Skeletal muscle cell (primary cell): ENCODE measurements around the gene AFAP1.

ENCODE experiments used
- DNase-seq: peaks from one replicate; pipeline ENCODE4 v3.0.0-alpha.2; 2010; ENCODE audit warnings: low read depth
- H3K4me3 ChIP-seq: 2 replicates; pipeline ENCODE4 v1.5.1; 2011; ENCODE audit warnings: low read depth, mild to moderate bottlenecking, control low read depth, low read length, moderate library complexity

Gene AFAP1

DNA sequence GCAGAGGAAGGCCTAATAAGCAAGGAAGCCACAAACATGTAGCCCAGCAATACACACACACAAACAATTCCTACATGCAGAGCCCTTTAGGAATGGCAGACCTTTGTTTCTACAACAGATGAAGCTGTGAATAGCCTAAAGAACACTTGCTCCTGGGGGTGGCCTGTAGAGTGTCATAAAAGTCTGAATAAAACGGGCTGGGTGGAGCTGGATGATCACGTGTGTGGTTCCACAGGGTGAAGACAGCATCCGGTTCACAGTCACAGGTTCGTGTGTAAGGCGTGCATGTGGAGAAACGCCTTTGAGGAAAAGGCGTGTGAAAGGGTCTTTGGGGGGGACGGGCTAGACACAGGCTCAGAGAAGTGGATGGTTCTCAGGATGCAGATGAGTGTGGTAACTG, 156.1 kb downstream of the AFAP1 start:
- no peak overlapping the region for H3K4me3 ChIP-seq
- no peak for DNase-seq

DNA sequence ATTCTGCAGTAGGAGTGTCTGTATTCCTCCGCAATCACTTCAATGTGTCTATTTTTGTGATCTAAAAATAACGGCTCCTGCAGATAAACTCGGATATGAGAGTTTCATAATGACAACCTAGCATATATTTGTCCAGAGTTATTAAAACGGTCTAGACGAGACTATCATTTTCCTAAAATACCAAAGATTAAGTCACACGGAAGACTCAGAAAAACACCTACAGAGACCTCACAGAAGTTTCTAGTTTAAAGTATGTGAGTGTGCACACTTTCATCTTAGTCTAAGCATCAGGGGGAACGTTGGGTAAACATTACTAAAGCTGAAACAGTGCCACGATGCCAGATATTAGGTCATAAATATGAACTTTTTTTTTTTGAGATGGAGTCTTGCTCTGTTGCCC, 156.9 kb downstream of the AFAP1 start:
- no peak overlapping the region for H3K4me3 ChIP-seq
- no peak for DNase-seq

DNA sequence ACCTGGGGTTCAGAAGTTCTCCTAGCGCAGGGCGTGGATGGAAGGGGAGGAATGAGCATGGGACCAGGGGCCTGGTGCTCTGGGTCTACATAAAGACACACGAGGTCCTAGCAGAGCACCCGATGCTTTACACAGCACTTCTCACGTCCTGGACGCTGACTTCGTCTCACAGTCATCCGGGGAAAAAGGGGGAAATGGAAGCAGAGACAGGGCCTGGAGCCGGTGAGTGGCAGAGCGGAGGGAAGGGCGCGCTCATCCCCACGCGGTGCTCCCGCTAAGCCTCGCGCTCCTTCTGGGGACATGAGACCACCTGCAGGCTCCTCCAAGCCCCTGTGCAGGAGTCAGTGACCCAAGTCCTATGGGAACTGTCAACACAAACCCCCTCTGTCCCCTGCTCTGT, 157.7 kb downstream of the AFAP1 start:
- no peak overlapping the region for H3K4me3 ChIP-seq
- DNase-seq: no peak

DNA sequence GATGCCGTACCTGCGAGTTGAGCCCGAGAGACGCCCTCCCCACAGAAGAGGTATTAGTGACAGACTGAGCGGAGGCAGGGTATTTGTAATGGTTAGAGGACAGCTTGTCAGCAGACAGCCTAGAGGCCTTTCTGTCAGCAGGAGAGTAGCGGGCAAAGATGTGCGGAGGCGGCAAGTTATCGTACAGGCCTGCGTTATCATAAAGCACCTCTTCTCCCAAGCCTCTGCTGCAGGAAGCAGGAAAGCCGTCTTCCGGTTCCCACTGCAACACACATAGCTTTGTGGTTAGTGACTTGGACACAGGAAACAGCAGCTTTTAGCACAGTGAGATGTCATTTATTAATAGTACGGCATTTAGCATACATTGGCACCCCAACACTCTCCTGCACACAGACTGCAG, 158.3 kb downstream of the AFAP1 start:
- no peak for DNase-seq

DNA sequence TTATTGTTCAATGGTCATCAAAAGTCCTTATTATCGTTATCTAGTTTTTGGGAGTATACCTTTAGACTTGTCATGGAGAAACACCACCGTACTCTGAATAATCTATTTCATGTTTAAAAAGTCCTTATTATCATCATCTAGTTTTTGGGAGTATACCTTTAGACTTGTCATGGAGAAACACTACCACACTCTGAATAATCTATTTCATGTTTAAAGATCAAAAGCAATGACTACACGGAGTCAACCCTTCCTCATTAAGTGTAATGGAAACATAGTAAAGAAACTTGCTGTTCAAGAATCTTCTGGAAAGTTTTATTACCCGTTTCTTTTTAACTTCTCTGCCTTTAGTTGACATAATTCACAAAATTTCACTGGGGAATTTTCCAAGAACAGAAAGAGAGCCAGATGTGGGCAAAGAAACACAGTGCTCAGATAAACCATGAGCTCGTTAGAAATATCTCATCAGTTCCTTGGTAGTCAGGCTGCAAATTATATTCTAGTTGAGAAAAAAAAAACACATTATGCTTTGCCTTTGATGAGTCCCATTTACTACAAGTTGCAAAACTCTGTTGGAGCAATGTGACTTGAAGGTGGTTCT, 158.8 kb downstream of the AFAP1 start:
- no peak overlapping the region for H3K4me3 ChIP-seq
- no peak for DNase-seq

More for the DNA sequence above, 158.3 kb downstream of the AFAP1 start:
- no peak overlapping the region for H3K4me3 ChIP-seq

DNA sequence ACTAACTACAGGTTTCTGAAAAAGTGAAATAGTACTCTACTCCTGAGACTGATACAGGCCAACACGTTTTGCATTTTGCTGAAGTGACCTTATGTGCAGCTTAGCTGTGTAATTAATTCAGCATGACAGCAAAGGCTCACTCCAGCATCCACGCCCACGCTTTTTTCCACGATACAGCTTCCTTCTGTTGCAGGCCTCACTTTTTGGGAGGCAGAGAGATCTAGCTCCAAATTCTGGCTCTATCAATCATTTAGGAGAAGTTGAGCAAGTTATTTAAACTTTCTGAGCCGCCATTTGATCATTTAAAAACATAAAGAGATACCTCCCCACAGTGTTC, 160.3 kb downstream of the AFAP1 start:
- DNase-seq: no peak
- H3K4me3 ChIP-seq: no peak overlapping the region

DNA sequence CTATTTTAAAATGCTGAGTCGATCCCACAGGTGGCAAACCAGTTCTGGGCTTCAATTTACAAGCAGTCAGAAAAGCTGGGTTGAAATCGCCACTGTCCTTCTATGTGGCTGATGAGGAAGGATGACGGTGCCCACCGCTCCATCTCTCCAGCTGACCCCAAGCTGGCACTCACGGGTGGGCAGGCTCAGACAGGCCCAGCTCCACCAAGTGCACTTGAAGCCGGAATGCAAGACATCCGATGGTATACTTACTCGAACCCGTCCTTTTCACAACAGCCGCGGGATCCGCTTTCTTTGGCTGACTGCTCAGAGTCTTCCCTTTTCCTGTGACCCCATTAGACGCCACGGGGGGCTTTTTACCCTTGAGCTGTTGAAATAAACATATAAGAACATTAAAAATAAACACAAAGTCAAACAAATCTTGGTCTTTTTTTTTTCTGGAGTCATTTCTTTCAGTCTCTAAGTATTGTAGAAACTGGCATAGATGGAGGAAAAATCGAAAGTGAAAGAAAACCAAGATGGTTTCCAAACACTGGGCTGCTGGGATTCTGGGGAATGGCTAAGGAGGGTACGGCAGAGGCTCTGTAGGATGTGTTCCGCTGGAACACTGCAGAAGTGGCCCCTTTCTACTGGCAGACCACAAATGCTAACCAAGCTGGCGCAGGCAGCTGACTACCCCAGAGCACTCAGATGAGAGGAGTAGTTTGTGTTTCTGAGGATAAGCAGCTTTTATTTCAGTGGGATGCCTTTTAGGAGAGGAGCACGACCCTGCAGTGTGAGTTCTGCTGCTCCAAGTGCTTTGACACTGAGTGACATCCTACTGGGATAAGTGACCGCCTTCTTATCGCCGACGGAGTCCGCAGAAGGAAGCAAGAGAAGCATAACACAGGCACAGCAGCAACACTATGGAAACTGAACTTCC, 160.9 kb downstream of the AFAP1 start:
- no peak for DNase-seq
- H3K4me3 ChIP-seq: no peak overlapping the region

DNA sequence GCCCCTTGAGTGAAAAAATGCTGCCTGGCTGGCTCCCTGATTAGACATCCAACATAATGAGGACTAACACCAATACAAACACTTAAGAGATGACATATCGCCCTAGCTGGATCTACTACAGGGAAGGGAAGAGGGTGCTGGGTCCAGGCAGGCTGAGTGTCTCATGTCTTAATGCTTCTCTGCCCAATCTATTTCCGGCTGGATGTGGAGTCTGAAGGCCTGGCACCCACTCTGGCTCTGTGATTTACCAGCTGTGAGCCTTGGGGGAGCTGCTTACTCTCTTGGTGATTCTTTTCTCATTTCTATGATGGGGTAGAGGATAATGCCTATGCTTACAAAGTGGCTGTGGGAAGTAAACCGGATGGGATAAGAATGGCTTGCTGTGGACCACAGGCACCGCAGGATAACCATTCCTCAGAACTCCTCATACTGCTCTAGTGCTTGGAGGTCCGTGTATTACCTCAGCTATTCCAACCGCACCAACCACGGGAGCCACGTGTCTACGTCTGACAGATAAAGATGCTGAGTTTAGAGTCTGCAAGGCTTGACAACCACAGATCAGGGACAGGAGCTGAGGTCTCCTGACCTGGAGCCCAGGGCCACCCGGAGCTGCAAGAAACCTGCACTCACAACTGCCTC, 161.7 kb downstream of the AFAP1 start:
- DNase-seq: no peak
- no peak overlapping the region for H3K4me3 ChIP-seq

DNA sequence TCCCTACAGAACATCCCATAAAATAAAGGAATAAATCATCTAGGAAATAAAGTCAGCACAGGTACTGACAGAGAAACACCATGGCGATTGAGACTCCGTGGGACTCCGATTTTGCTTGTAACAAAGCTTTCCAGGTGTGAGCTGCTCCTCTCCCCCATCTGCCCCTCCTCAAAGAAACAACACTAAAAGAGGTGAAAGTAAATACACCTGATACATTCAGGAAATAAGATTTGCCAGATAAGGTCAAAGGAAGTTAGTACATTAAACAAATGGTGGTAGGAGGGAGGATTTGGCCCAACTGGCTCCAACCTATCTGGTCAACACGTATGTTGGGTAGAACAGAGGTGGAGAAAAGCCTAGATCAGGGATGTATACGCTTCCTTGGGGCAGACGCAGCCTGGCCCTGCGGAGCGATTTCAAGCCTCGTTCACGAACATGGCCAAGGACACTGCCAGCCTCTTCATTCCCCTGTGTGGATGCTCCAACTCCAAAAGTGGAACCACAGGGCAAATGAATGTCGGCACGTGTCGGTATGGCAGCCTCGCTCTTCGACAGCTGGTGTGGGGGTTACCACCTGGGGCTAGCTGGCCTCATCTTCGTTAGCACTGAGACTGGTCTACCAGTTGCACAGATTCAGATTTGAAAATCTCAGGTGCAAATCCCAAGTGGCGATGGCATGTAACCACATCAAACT, 162.5 kb downstream of the AFAP1 start:
- DNase-seq: no peak
- H3K4me3 ChIP-seq: no peak overlapping the region

DNA sequence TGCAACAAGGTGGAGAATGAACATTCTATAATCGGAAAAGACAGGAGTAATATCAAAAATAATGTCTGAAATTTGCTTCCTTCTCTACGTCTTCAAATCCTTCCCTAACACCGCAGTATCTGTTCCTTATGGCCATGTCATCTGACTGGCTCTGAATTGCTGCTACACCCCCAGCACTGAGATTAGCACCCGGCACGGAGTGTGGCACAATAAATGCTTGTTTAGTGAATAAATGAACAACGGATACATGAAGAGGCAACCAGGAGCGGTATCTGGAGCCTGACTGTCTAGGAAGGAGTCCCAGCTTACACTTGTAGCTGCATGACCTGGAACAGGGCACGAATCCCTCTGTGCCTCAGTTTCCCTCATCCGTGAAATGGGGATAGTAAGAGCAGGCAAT, 164.3 kb downstream of the AFAP1 start:
- no peak for DNase-seq
- no peak overlapping the region for H3K4me3 ChIP-seq

DNA sequence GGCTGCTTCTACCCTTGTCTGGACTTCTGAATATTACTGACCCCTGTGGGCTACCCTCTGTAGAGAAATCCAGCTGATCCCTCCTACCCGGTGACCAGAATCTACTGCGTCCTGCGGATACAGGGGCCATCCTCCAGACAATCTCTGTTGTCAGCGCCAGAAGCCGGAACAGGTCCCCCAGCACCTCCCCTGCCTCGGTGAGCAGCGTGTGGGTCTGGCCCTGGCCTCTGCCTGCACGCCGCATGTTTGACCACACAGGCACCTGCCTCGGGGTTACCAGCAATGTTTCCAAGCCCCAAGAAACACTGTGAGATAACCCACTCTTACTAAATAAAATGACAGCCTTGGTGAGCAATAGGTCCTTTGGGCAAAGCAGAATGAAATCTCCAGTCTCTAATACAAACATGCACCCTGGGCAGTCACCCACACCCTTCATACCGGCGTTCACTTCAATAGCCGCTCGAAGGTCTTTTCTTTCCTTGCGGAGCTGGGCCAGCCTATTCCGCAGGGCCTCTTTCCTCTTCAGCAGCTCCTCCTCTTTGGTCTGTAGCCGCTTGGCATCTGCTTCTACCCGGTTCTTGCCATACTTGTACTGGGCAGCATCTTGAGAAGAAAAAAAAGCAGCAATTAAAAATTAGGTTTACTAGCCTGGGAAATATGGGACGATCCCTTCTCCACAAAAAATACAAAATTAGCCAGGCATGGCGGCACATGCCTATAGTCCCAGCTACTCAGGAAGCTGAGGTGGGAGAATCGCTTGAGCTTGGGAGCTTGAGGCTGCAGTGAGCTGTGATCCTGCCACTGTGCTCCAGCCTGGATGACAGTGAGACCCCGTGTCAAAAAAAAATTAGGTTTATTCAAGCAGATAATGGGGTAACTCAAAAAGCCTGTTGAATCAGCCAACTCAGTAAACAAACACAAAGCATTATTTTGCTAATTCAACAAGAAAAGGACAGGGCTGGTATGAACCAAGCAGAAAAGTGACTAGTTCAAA, 165.1 kb downstream of the AFAP1 start:
- DNase-seq: no peak
- H3K4me3 ChIP-seq: no peak overlapping the region

DNA sequence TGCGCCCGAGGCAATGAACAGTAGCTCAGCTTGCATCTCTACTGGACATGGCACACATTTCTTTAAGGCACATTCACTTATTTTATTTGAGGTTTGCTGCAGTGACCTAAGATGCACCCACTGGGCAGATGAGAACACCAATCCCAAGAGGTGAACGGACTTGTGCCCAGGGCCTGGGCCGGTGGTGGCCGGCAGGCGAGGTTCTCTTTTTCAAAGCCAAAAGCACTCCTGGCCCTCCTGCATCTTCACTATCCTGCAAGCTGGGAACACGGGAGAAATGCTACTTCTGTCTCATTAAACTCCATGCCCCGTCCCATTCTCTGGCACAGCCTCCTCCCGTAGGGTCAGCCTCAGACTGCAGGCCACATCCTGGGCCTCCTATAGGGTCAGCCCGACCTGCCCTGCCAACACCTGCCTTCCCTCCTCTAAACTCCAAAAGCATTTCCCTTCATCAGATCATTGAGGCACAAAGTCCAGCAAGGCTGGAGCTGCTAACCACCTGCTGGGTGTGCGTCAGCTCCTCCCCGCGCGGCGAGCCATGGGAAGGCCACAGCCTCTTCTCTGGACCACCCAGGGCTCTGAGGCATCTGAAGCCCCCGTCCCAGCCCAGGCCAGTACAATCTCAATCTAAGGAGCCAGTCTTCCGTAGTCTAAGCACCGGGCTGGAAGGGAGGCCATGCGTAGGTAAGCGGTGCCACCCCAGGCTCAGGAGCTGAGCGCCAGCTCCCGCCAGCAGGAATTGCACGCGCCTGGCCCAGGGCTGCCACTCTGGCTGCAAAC, 166.1 kb downstream of the AFAP1 start:
- H3K4me3 ChIP-seq: no peak overlapping the region
- DNase-seq: no peak

DNA sequence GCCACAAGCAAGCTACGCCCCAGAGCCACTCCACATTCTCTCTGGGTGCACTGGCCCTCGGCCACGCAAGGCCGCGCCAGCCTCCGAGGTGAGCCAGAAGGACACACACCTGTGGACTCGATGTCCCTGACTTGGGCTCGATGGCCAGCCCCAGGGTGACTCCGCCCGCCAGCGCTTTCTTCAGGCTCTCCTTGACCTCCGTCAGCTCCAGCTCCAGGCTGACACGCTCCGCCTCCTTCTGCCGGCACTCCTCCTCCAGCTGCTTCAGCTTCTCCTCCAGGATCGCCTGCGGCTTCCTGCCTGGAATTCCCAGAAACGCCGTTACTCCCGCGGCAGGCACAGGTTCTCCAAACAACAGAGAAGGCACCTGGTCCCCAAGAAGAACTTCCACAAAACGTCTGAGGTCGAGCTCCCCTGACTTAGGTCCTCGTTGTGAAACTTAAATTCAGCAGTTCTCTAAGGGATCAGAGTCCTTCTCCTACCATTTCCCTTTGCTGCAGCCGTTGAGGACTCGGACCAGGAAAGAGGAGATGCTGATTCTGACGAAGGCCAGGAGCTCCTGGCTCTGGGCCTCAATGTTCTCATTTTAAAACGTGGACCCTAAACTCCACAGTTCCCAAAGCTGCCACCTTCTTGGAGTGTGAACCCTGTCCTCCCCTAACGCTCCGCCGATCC, 166.8 kb downstream of the AFAP1 start:
- no peak overlapping the region for H3K4me3 ChIP-seq
- DNase-seq: no peak

DNA sequence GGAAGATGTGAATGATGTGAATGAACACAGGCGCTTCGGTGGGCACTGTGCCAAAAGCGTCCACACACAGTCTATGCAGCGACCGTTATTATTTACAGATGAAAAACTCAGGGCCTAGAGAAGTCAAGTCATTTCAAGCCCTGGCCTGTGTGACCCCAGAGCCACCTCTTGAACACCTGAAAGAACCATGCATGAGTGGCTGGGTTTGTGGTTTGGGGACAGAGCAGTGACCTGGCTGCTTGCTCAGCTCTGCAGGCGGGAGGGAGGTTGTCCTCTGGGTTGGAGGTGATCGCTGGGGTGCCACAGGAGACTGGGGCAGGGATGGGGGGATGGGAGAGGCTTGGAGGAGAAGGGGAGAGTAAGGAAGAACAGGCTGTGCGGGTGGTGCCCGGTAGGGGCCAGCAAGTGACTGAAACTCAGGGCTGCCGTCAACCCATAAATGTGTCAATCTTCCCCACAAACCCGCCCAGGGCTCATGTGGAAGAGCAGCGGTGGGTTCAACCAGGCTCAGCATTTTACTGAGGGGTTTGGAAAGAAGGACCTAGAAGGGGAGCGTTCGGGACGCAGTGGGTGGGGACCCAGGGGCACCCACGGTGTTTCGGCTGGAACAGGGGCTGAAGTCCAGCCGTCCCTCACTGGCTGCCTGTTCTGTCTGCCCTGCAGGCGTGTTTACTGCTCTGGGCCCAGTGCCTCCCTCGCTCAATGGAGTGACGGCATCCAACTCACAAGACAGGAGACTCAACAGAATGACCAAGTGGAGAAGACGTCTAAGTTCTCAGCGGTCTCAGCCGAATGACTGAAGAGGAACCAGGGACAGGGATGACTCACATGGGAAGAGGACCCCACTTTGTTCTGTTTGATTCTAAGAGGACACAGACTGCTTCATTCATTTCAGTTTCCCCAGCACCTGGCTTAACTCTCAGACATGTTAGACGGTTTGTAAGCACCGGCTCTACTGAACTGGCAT, 167.8 kb downstream of the AFAP1 start:
- no peak overlapping the region for H3K4me3 ChIP-seq

DNA sequence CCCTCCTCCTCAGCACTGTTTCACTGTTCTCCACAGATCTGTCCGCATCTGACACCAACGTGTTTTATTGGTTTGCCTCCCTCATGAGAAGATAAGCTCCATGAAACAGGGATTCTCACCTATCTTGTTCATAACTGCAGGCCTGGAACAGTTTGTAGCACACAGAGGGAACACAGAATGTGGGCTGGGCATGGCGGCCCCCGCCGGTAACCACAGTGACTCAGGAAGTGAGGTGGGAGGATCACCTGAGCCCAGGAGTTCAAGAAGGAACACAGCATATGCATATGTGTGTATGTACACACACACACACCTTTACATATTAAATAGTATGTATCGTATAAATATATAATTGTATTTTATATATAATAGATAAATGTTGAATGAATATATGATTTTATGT, 168.6 kb downstream of the AFAP1 start:
- DNase-seq: no peak
- H3K4me3 ChIP-seq: no peak overlapping the region

More for the DNA sequence above, 167.8 kb downstream of the AFAP1 start:
- no peak for DNase-seq

DNA sequence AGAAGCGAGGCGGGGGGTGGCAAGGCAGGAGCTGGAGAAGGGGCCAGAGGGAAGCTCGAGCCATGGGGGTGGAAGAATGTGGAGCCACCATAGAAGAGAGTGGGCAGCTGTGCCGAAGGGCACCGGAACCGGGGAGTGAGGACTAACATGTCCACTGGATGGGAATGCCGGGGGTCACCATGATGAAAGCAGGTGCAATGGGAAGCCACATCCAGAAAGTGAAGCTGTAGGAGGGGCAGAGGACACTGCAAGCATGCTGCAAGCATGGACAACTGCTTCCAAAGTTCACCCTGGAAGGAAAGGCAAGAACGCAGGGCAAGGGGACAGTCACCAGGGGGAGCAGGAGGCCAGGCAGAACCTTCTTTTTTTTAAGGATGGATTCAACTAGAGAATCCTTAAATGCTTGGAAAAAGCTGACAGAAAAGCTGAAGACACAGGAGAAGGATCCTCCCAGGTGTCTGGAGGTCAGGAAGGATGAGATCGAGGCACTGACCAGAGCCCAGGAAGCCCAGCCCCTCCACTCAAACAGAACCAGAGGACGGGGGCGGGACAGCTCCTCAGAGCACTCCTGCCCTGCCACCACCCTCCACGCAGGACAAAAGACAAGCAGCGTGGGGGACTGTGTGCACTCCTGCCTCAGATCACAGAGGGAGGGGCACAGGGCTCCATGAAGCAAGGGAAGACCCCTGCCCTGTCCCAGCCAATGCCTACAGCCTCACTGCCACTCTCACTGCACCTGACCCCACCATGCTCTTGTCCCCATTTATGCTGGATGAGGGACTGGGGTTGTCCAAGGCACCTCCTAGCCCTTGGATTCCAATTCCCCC, 169.2 kb downstream of the AFAP1 start:
- no peak overlapping the region for H3K4me3 ChIP-seq
- DNase-seq: no peak
